NT2/D1 (cell line): Measurements from ENCODE around the gene TBC1D19.

Source experiments
- DNase-seq: peaks from one replicate; pipeline ENCODE4 v3.0.0-alpha.2; 2011; ENCODE audit warnings: low read depth, low spot score
- H3K27me3 ChIP-seq: 2 replicates; pipeline ENCODE4 v1.6.0; 2011; ENCODE audit warnings: mild to moderate bottlenecking; ENCODE audit not compliant: insufficient read length, insufficient read depth
- H3K36me3 ChIP-seq: 2 replicates; pipeline ENCODE4 v1.6.1; 2011; ENCODE audit warnings: mild to moderate bottlenecking, low read length, mixed read lengths; ENCODE audit not compliant: insufficient read depth, insufficient read length
- H3K4me1 ChIP-seq: 2 replicates; pipeline ENCODE4 v1.5.1; 2011; ENCODE audit not compliant: insufficient read depth, insufficient read length
- H3K4me3 ChIP-seq: 2 replicates; pipeline ENCODE4 v1.5.1; 2011; ENCODE audit warnings: low read depth; ENCODE audit not compliant: insufficient read length
- H3K9ac ChIP-seq: 2 replicates; pipeline ENCODE4 v1.6.0; 2011; ENCODE audit warnings: low read depth; ENCODE audit not compliant: insufficient read length
- H3K9me3 ChIP-seq: 2 replicates; pipeline ENCODE4 v1.5.1; 2011; ENCODE audit warnings: mild to moderate bottlenecking, low read length; ENCODE audit not compliant: insufficient read depth
- SUZ12 ChIP-seq: IDR thresholded peaks from 2 replicates; pipeline ENCODE4 v1.6.1; 2011; ENCODE audit not compliant: insufficient read length, insufficient read depth; ENCODE audit errors: extremely low read depth
- YY1 ChIP-seq: IDR thresholded peaks from 2 replicates; pipeline ENCODE4 v1.6.1; 2011; ENCODE audit not compliant: insufficient read length, insufficient read depth
- ZNF274 ChIP-seq: IDR thresholded peaks from 2 replicates; pipeline ENCODE4 v1.6.1; 2011; ENCODE audit warnings: mild to moderate bottlenecking, low read depth, low read length

Gene TBC1D19

GRCh38 chr4:26701786-26702227 lies 117.9 kb downstream of the TBC1D19 start:
- H3K9ac ChIP-seq = no peak overlapping the region
- no peaks in the 10 kb centered on the region for H3K4me1 ChIP-seq
- no peaks in the 10 kb centered on the region for H3K9me3 ChIP-seq
- H3K36me3 ChIP-seq = no peaks in the 10 kb centered on the region
- no peak overlapping the region for H3K4me3 ChIP-seq
- no peak for DNase-seq
- H3K27me3 ChIP-seq = no peaks in the 10 kb centered on the region
- TF ChIP-seq YY1 (no peak), SUZ12 (no peak), ZNF274 (no peak)

GRCh38 chr4:26707342-26707741 lies 123.5 kb downstream of the TBC1D19 start:
- H3K27me3 ChIP-seq = no peaks in the 10 kb centered on the region
- H3K9me3 ChIP-seq = no peaks in the 10 kb centered on the region
- no peak overlapping the region for H3K4me3 ChIP-seq
- no peak overlapping the region for H3K9ac ChIP-seq
- TF ChIP-seq SUZ12 (no peak), ZNF274 (no peak), YY1 (no peak)
- no peak for DNase-seq
- no peaks in the 10 kb centered on the region for H3K4me1 ChIP-seq
- H3K36me3 ChIP-seq = no peaks in the 10 kb centered on the region

- no peaks in the 10 kb centered on the region for H3K4me1 ChIP-seq
- no peaks in the 10 kb centered on the region for H3K36me3 ChIP-seq
- H3K4me3 ChIP-seq = no peak overlapping the region
- no peak overlapping the region for H3K9ac ChIP-seq
- no peak for TF ChIP-seq YY1
- no peak for TF ChIP-seq ZNF274
- no peak for TF ChIP-seq SUZ12
- no peaks in the 10 kb centered on the region for H3K27me3 ChIP-seq
- no peak for DNase-seq
- H3K9me3 ChIP-seq = no peaks in the 10 kb centered on the region
Measured at GRCh38 chr4:26709246-26709645, 125.4 kb downstream of the TBC1D19 start.

- Histone ChIP-seq H3K9me3 (no peaks in the 10 kb centered on the region), H3K4me3 (no peak overlapping the region), H3K27me3 (no peaks in the 10 kb centered on the region), H3K9ac (no peak overlapping the region), H3K4me1 (no peaks in the 10 kb centered on the region), H3K36me3 (no peaks in the 10 kb centered on the region)
- TF ChIP-seq ZNF274 (no peak), SUZ12 (no peak), YY1 (no peak)
- DNase-seq = no peak
Measured at GRCh38 chr4:26713563-26714151, 129.8 kb downstream of the TBC1D19 start.

- no peaks in the 10 kb centered on the region for H3K9me3 ChIP-seq
- TF ChIP-seq ZNF274 = no peak
- no peak for TF ChIP-seq YY1
- no peak for TF ChIP-seq SUZ12
- no peak for DNase-seq
Measured at GRCh38 chr4:26715636-26716242, 131.9 kb downstream of the TBC1D19 start.

GRCh38 chr4:26717332-26717731 lies 133.4 kb downstream of the TBC1D19 start:
- no peak for TF ChIP-seq YY1
- no peak for TF ChIP-seq SUZ12
- TF ChIP-seq ZNF274 = no peak
- Histone ChIP-seq H3K4me1 (no peaks in the 10 kb centered on the region), H3K27me3 (no peaks in the 10 kb centered on the region), H3K36me3 (no peaks in the 10 kb centered on the region), H3K4me3 (no peak overlapping the region), H3K9ac (no peak overlapping the region), H3K9me3 (no peaks in the 10 kb centered on the region)
- no peak for DNase-seq

More at GRCh38 chr4:26715636-26716242, 131.9 kb downstream of the TBC1D19 start:
- H3K27me3 ChIP-seq = no peaks in the 10 kb centered on the region
- H3K36me3 ChIP-seq = no peaks in the 10 kb centered on the region
- no peak overlapping the region for H3K9ac ChIP-seq
- H3K4me1 ChIP-seq = no peaks in the 10 kb centered on the region
- no peak overlapping the region for H3K4me3 ChIP-seq

GRCh38 chr4:26719954-26720552 lies 136.2 kb downstream of the TBC1D19 start:
- Histone ChIP-seq H3K27me3 (no peaks in the 10 kb centered on the region), H3K4me3 (no peak overlapping the region), H3K4me1 (no peaks in the 10 kb centered on the region), H3K36me3 (no peaks in the 10 kb centered on the region), H3K9ac (no peak overlapping the region), H3K9me3 (no peaks in the 10 kb centered on the region)
- DNase-seq = no peak
- TF ChIP-seq ZNF274 = no peak
- no peak for TF ChIP-seq SUZ12
- TF ChIP-seq YY1 = no peak
